ENCODE measurements around the gene MYRFL.
"Not testable (repeated sequence)": the region's sequence is repeated elsewhere in the genome, so short reads cannot be mapped to it uniquely, and the experiment has no call there.

Gene MYRFL

DNA sequence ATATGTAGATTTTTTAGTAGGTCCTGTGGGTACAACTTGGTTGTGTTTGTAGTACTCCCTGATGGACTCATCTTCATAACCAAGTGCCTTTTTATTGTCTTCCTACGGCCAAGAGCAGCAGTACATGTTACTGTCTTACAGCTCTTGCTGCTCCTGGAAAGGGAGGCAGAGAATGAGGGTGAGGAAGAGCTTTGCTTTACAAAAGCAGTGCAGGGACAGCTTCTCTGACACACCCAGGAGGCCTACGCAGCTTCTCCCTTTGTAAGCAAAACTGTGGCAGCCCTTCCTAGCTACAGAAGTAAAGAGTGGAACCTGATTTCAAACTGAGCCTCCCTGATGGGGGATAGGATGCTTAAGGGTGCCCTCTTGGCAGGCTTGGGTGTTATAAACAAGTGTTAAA lies 18.6 kb downstream of the MYRFL start:
- DNase-seq (ENCODE audit: low spot score): no peak

DNA sequence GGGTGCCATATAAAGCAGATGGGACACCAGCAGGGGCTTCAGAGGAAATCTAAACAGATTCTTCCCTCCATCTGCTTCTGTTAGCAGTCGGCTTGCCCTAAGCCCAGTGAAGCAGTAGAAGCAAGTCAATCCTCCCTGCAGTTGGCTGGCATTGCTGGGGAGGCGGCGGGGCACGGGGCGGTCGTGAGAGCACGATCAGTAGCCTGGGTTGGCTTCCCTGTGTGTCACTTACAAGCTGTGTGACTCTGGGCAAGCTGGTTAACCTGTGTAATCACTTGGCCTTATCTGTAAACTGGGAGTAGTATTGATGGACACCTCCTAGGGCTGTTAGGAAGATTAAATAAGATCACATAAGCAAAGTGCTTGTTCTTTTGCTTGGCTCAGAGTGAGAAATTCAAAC lies 19.4 kb downstream of the MYRFL start:
- DNase-seq (ENCODE audit: low spot score): no peak

DNA sequence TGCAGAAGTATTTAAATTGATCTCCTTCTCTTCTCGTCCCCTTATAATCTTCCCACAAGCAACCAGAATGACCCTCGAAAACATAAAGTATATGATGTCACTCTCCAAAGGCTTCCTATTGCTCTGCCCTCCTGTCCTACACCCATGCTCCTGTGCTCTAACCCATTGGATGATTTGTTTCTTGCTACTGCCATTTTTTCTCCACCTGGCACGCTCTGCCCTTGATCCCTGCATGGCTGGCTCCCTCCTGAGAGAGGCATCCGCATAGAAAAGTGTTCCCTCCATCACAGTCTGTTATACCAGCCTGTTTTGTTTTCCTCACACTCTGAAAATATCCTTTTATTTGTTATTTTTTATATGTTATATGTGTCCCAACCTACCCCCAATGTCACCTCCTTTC lies 19.8 kb downstream of the MYRFL start:
- DNase-seq (ENCODE audit: low spot score): no peak

DNA sequence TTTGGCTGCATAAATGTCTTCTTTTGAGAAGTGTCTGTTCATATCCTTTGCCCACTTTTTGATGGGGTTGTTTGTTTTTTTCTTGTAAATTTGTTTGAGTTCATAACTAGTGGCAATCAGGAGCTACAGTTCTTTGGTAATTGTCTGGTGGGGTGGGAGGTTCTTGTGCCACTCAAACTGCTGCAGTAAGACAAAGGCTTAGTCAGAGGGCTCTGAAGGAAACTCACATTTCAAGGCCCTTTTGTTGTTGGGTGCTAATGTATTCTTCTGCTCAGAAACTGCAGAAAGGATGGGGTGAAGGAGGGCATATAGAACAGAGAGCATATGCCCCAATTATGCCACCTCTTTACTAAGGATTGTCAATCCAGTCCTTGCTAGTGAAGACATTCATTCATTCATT lies 21.9 kb downstream of the MYRFL start:
- no peak for DNase-seq (ENCODE audit: low spot score)

DNA sequence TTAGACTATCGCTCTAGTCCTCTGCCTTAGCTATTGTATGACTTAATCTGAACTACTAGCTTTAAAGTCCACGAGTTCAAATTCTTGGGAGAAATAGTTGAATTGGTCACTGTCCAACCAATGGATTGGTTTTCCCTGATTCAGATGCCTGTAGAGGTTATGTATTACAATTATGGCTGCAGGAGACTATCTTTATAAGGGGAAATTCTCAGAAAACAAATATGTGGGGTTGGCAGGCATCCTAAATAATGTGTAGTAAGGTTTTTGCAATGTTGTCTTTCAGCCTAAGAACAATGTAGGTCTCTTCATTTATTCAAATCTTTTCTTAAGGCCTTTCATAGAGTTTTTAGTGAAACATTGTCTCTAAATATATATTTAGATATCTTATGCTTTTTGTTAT lies 26.9 kb downstream of the MYRFL start:
- no peak for DNase-seq (ENCODE audit: low spot score)

DNA sequence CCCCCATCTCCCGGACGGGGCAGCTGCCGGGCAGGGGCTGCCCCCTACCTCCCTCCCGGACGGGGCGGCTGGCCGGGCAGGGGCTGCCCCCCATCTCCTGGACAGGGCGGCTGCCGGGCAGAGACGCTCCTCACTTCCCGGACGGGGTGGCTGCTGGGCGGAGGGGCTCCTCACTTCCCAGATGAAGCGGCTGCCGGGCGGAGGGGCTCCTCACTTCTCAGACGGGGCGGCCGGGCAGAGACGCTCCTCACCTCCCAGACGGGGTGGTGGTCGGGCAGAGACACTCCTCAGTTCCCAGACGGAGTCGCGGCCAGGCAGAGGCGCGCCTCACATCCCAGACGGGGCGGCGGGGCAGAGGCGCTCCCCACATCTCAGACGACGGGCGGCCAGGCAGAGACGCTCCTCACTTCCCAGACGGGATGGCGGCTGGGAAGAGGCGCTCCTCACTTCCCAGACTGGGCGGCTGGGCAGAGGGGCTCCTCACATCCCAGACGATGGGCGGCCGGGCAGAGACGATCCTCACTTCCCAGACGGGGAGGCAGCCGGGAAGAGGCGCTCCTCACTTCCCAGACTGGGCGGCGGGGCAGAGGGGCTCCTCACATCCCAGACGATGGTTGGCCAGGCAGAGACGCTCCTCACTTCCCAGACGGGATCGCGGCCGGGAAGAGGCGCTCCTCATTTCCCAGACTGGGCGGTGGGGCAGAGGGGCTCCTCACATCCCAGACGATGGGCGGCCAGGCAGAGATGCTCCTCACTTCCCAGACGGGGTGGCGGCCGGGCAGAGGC lies 28.3 kb downstream of the MYRFL start:
- DNase-seq (ENCODE audit: low spot score): not testable (repeated sequence)

DNA sequence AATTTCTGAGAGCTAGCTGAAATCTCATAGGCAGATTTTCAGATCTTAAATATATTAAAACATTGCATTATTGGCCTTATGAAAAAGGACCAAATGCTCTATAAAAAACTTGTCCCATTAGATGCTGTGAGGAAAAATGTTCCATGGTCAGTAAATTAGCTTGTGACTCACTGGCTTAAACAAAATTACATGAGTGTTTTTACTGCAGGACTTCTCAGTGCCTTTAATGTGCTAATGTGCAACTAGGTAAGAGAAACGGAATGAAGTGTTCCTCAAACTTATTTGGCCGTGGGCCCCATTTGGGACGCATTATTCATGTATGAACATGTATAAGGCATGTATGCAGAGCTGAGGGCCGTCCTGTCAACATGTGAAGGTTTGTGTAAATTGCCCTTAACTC lies 41.7 kb downstream of the MYRFL start:
- no peak for DNase-seq (ENCODE audit: low spot score)

DNA sequence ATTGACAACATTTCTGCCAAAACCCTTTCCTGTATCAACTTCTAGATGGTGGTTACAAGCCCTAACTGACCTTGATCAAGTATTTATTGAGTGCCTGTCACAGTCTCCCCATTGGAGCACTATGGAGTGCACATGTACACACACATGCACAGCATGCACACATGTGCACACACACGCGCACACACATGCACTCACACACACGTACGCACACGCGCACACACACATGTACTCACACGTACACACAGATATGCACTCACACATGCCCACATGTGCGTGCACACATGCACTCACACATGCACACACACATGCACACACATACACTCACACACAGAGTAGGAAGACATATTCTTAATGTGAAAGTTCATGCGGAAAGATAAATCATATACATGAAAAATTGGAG lies 43.7 kb downstream of the MYRFL start:
- no peak for DNase-seq (ENCODE audit: low spot score)

DNA sequence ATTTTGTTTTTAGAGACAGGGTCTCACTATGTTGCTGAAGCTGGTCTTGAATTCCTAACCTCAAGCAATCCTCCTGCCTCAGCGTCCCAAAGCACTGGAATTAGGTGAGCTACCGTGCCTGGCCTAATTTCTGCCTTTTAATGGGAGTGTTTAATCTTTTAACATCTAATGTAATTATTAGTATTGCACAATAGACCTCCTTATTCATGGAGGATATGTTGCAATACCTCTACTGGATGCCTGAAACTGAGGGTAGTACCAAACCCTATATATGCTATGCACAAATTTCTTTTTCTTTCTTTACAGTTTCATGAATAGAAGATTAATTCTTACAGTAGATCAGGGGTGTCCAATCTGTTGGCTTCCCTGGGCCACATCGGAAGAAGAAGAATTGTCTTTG lies 47.8 kb downstream of the MYRFL start:
- DNase-seq (ENCODE audit: low spot score): no peak

DNA sequence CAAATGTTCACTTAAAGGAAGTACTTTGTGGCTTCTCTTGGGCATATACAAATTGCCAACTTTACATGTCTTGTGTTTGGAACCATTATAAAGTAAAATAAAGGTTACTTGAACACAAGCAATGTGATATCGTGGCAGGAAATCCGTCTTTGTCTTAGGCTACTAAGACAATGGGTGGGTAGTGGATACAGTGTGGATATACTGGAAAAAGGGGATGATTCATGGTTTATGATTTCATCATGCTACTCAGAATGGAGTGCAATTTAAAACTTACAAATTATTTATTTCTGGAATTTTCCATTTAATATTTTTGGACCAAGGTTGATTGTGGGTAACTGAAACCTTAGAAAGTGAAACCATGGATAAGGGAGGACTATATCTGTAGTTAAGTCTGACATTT lies 48.4 kb downstream of the MYRFL start:
- no peak for DNase-seq (ENCODE audit: low spot score)

DNA sequence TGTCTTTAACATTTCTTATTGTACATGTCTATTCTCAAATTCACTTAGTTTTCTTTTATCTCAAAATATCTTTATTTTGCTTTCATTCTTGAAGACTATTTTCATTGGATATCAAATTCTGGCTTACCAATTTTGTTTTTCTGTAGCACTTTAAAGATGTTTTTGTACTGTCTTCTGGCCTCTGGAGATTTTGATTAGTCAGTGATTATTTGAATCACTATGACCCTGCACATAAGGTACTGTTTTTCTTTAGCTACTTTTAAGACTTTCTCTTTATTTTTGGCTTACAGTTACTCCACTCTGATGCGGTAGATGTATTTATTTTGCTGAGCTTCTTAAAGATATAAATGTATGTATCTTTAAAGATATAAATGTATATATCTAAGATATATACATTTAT lies 49.6 kb downstream of the MYRFL start:
- DNase-seq (ENCODE audit: low spot score): no peak

DNA sequence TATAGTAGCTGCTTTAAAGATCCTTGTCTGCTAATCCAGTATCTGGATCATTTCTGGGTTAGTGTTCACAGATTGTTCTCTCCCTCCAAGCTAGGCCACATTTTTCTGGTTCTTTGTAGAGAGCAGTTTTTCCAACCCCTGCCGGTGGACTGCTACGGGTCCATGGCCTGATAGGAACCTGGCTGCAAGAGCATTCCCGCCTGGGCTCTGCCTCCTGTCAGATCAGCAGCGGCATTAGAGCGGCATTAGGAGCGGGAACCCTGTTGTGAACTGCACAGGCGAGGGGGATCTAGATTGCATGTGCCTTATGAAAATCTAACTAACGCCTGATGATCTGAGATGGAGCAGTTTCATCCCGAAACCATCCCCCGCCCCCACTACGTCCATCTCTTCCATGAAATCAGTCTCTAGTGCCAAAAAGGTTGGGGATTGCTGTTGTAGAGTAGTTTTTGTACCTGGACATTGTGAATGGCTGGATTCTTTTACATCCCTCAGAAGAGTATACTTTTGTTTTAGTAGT lies 50.4 kb downstream of the MYRFL start:
- DNase-seq (ENCODE audit: low spot score): no peak

DNA sequence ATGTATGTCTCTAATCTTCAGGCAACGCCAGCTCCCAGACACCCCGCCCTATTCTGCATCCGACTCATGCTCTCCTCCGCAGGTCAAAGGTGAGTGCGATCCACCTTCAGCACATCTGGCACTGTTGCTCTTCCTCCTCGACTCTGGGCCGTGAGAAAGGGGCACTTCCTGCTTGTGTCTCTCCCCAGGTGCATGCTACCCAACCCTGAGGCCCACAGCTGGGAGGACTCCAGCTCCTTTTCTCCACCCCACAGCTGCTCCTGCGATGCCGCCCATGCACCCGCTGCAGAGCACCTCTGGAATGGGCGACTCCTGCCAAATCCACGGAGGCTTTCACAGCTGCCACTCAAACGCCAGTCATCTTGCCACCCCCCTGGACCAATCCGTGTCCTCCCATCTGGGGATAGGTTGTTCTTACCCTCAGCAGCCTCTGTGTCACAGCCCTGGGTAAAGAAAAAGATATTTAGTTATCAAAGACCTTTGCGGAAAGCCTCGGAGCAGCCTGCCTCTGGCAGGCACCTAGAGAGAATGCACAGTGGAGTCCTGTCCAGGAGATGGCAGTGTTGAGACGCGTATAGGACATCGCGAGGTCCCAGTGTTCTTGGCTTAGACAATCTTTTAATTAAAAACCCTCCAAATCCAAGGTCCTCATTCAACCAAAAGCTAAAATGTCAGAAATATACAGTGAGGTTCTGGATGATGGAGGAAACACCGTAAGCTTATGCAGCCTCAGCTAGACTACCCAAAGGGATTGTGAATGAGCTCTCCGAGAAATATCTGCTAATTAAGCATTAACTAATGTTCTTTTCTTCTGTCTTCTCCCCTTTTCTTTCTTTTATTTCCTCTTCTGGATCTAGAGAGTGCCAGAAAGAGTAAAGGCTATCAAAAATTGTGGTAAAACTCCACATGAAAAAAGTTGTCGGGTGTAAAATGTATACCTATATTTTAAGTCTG lies 54.3 kb downstream of the MYRFL start:
- DNase-seq (ENCODE audit: low spot score): peak; percentile 60

DNA sequence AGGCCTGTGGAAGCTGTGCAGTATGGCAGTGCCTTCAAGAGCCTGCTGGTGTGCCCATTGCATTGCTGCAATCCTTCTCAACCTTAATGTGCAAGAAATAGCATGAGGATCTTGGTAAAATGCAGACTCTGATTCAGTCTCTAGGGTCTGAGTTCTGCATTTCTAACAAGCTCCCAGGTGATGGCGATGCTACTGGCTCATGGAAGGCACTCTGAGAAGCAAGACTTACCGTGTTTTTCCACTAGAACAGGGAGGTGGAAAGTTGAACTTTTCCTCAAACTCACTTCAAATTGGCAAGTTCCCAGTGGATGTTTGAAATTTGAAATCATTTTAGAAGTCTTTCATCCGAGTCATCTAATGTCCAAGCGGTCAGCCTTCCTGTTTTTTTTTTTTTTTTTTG lies 55.5 kb downstream of the MYRFL start:
- no peak for DNase-seq (ENCODE audit: low spot score)

DNA sequence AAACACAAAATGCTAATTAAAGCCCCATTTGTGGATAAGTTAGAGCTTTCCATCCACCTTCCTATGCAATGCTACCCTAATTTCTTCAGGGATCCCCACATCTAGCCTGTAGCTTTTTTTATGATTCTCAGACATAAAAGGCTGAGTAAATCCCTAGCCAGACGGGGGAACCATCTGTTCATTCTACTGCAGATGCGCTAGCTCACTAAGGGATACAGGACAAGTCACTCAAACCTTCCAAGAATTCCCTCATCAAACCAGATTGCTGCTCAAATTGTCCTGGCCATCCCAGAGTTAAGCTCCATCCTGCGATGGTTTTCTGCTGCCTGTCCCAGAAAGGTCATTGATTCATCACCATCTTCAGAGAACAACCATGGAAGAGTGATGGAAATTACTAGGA lies 56.7 kb downstream of the MYRFL start:
- DNase-seq (ENCODE audit: low spot score): no peak

DNA sequence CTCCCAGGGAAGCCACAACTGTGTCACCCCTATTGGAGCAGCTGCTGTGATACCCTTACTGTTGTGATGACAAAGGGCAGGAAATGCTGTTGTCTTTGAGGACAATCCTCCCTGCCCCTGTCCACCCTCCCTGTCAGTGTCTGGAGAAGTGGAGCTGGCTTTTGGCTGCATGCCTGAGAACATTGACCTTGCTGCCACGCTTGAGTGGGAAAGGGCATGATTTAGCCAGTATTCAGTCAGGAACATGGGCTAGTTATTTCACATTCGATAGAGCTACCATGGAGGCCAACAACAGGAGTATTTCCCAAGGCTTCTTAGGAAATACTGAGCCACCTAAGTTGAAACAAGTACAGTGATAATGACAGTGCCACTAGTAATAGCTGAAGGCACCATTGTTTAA lies 59.4 kb downstream of the MYRFL start:
- no peak for DNase-seq (ENCODE audit: low spot score)

DNA sequence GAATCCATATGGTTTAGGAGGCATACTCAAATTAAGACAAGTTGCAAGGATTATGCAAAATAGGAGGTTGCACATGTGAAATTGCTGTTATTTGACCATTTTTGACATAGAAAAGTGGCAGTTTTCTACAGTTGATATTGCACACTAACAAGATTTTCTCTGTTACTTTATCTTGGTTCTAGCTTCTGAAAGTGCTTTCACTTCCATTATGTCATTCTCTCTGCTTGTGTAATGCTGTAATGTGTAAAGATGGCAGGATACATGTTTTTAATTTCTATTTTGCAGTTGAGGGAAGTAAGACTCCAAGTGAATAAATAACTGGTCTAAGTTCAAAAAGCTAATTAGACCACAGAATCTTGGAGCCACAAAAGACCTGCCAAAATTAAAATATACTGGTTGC lies 60.6 kb downstream of the MYRFL start:
- DNase-seq (ENCODE audit: low spot score): no peak

DNA sequence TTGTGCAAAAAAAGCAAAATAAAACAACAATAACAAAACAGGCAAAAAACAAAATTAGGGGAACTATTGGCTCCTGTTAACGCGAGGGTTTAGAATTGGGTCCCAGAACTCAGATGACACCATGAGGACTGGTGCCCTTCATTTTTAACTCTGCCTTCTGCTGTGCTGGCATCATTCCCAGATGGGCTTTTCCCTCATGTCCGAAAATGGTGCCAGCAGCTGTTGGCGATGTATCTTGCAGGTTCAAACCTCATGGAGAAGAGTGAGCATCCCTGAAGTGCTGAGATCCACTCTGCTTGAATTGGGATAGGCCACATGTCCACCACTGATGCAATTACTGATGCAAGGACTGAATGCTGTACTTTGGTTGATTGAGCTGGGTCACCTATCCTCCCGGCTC lies 61.1 kb downstream of the MYRFL start:
- no peak for DNase-seq (ENCODE audit: low spot score)

DNA sequence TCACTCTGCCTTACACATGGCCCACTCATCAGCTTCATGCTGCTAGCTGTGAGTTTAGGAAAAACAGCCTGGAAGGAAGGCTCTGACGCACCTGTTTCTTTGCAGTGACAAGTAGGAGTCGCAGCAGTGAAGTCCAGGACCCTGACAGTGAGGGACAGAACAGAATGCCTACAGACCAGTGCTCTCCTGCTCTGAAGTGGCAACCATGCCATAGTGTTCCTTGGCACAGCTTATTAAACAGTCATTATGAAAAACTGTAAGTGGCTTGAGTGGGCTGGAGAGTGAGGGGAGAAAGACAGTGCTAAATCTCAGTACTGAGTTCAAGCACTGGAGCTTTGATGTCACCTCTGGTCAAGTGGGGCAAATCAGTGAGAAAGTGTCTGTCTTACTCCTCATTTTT lies 61.7 kb downstream of the MYRFL start:
- no peak for DNase-seq (ENCODE audit: low spot score)

DNA sequence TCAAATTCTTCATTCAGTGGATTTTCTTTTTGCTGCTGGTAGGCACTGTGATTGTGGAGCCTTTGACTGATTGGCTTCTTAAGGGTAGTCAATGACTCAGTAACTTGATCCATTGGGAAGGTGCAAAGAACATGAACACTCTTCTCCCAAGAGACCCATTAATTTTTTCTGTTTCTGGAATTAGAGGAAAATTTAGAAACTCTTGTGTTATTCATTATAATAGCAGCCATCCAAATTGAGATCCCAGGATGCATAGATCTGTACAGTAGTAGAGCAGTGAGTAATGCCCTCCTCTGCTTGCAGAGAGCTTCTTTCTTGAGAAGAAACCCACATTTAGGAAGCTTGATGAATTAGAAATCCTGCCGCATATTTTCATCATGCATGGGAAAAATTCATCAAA lies 63.9 kb downstream of the MYRFL start:
- DNase-seq (ENCODE audit: low spot score): no peak

DNA sequence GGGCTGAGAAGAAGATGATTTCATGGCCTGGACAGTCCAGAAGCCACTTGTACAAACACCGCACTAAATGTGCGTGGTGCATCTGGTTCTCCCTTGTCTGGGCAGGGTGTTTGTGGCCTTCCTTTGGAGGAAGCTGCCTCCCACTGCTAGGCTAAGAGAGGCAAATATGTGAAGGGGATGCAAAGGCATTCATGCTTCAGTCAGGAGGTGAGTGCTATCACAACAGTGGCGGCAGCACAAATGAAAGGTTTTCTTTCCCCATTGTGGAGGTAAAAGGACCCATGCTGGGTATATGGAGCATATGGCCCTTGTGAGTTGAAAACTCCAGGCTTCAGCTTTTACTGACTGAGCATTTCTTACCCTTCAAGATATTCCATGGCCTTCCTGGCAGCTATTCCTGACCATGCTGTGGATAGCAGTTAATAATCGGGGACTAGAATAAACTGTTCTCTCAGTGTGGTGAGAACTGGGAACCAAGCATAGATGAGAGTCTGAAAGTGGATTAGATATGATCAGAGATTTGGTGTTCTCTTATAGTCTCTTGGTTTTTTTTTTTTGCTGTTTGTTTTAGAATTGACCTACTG lies 69.9 kb downstream of the MYRFL start:
- no peak for DNase-seq (ENCODE audit: low spot score)

DNA sequence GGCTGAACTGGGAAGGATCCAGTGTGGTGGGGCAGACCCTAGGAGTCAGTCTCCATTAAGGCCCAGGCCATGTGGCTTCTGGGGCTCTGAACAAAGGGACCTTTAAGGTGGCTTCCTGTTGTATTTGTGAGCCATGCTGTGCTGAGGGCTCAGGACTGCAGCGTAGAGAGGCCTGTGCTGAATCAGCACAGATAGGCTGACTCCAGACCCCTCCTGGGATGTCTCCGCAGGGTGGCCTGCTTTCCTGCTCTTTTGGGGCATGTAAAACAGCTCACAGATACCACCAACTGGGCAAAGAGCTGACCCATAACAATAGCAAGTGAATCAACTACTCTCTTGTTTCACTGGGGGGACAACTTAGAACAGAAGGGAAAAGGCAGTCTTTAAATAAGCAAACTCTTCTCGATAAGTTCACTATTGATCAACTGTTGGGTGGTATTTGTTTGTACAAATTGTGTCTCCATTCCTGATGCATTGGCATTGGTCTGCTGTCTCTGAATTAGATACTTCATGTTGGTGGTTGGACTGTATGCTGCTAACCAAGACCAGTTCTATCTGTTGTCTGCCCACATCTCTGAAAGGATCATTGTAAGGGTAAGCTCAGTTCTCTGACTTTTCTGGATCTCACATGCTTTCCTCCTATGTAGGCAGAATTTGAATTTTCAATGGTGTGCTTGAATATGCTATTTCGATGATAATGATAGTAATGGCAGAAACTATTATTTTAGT lies 71.8 kb downstream of the MYRFL start:
- no peak for DNase-seq (ENCODE audit: low spot score)
